Measurements from ENCODE around the gene COA7. TPM values are rescaled to one million over a fixed set of nuclear protein-coding genes. Genes with fewer than 3 reads are reported as not detected.

COA7 gene
- 9.8 and 10.0 TPM in 2 replicates for total RNA-seq

GRCh38 chr1:52697795-52698674, at the start of gene COA7:
COA7 (minus strand) TSS chr1:52698347; CDS start chr1:52698326, 21 bp downstream.

GRCh38 chr1:52726265-52727113, 28.3 kb upstream of the COA7 start, which contains the start of gene ZYG11B:
ZYG11B (plus strand) TSS chr1:52726453; CDS start chr1:52726654, 201 bp downstream.

Other genes with a start within 250 kb of the COA7 start
- 23.0 and 26.5 TPM in 2 replicates for gene TUT4, start 145.3 kb downstream of the COA7 start, total RNA-seq
- gene GPX7, start 96.0 kb downstream of the COA7 start, total RNA-seq = 27.0 and 47.3 TPM in 2 replicates
- gene SHISAL2A, start 65.2 kb downstream of the COA7 start, total RNA-seq = not detected in 2 replicates
- gene ZYG11B, start 28.1 kb upstream of the COA7 start, total RNA-seq = 21.0 and 28.5 TPM in 2 replicates
- gene ZYG11A, start 144.4 kb upstream of the COA7 start, total RNA-seq = 0.60 and 0.63 TPM in 2 replicates
- 37.3 and 51.5 TPM in 2 replicates for gene ECHDC2, start 223.4 kb upstream of the COA7 start, total RNA-seq
- gene SCP2, start 228.9 kb upstream of the COA7 start, total RNA-seq = 186 and 325 TPM in 2 replicates

All from bronchial smooth muscle cell (primary cell).